HG03520 (cell line): ENCODE data around the gene BMPR1B.
A peak's percentile ranks its signal among the peaks of the same experiment; 100 is the strongest.
"Not testable (repeated sequence)": the region's sequence is repeated elsewhere in the genome, so short reads cannot be mapped to it uniquely, and the experiment has no call there.

Experiments used
- ATAC-seq: cut with Tn5 transposase; IDR thresholded peaks from one replicate; pipeline ENCODE4 v1.9.1; 2021; ENCODE audit warnings: mild to moderate bottlenecking, moderate library complexity; ENCODE audit not compliant: unreplicated experiment

Gene BMPR1B

GRCh38 chr4:95020521-95020920, 262.8 kb downstream of the BMPR1B start:
- ATAC-seq: no peak

GRCh38 chr4:95021099-95021498, 263.3 kb downstream of the BMPR1B start:
- ATAC-seq: no peak

GRCh38 chr4:95023110-95023509, 265.4 kb downstream of the BMPR1B start:
- no peak for ATAC-seq

- ATAC-seq: no peak
Measured at GRCh38 chr4:95027905-95028618, 270.3 kb downstream of the BMPR1B start.

GRCh38 chr4:95038791-95039190, 281.0 kb downstream of the BMPR1B start:
- ATAC-seq: no peak

- ATAC-seq: no peak
Measured at GRCh38 chr4:95044324-95044837, 286.6 kb downstream of the BMPR1B start.

- ATAC-seq: no peak
Measured at GRCh38 chr4:95045429-95045828, 287.7 kb downstream of the BMPR1B start.

GRCh38 chr4:95048296-95048695, 290.5 kb downstream of the BMPR1B start:
- no peak for ATAC-seq

GRCh38 chr4:95049551-95050233, 291.9 kb downstream of the BMPR1B start:
- ATAC-seq: no peak

- ATAC-seq: no peak
Measured at GRCh38 chr4:95050980-95051701, 293.4 kb downstream of the BMPR1B start.

GRCh38 chr4:95051702-95052020, 293.9 kb downstream of the BMPR1B start:
- ATAC-seq: no peak

- ATAC-seq: no peak
Measured at GRCh38 chr4:95058991-95059390, 301.2 kb downstream of the BMPR1B start.

GRCh38 chr4:95059663-95060062, 301.9 kb downstream of the BMPR1B start:
- ATAC-seq: no peak

GRCh38 chr4:95061220-95061619, 303.5 kb downstream of the BMPR1B start:
- ATAC-seq: no peak

- not testable (repeated sequence) for ATAC-seq
Measured at GRCh38 chr4:95061801-95062200, 304.0 kb downstream of the BMPR1B start.

GRCh38 chr4:95066050-95066449, 308.3 kb downstream of the BMPR1B start:
- no peak for ATAC-seq

- ATAC-seq: no peak
Measured at GRCh38 chr4:95068401-95068800, 310.6 kb downstream of the BMPR1B start.

GRCh38 chr4:95068818-95069478, 311.2 kb downstream of the BMPR1B start:
- ATAC-seq: peak; percentile 50

GRCh38 chr4:95071851-95072250, 314.1 kb downstream of the BMPR1B start:
- ATAC-seq: no peak

- no peak for ATAC-seq
Measured at GRCh38 chr4:95073646-95074045, 315.9 kb downstream of the BMPR1B start.

- ATAC-seq: no peak
Measured at GRCh38 chr4:95077864-95078263, 320.1 kb downstream of the BMPR1B start.
